Measurements from ENCODE around the gene INSRR. TPM values are rescaled to one million over a fixed set of nuclear protein-coding genes. Genes with fewer than 3 reads are reported as not detected.
A peak's percentile ranks its signal among the peaks of the same experiment; 100 is the strongest.

The INSRR gene
- total RNA-seq, result 0.52 TPM

GRCh38 chr1:156858959-156859522 lies at the start of gene INSRR:
INSRR (minus strand) TSS chr1:156859117; CDS start chr1:156858621, 496 bp downstream.
- Histone ChIP-seq H3K9me3 (ENCODE audit: control insufficient read depth in 3 of 3, low read length in 3 of 3) (no peaks in the 10 kb centered on the region), H3K9ac (ENCODE audit: low read depth in 1 of 3, low read length in 3 of 3) (peak within 1 kb of the TSS in 2 of 3 donors; percentile 32 to 72), H3K4me1 (ENCODE audit: control insufficient read depth in 3 of 3, insufficient read depth in 3 of 3, low read length in 3 of 3) (peaks cover 17 to 22% (median 20%) of the 10 kb centered on the region in 3 donors), H3K27ac (ENCODE audit: low read depth, low read length) (no peak within 1 kb of the TSS), H3K27me3 (ENCODE audit: control insufficient read depth in 3 of 3, insufficient read depth in 3 of 3, low read length in 3 of 3) (peaks cover 61 to 73% (median 62%) of the 10 kb centered on the region in 3 donors), H3K36me3 (ENCODE audit: control insufficient read depth in 3 of 3, insufficient read depth in 3 of 3, low read length in 3 of 3) (no peaks in the 10 kb centered on the region), H3K4me3 (ENCODE audit: low read length in 3 of 3) (peak within 1 kb of the TSS; percentile 43 to 58 (median 54))

DNA sequence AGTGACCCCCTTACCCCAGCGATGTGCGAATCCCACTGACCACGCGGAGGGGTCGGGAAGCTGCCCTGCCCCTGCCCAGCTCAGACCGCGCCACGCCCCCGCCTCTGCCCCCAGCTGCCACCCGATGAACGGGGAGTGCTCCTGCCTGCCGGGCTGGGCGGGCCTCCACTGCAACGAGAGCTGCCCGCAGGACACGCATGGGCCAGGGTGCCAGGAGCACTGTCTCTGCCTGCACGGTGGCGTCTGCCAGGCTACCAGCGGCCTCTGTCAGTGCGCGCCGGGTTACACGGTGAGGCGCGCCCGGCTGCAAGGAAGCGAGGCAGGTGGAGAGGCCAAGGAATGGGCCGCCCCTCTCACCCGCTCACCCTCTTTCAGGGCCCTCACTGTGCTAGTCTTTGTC lies 49.6 kb upstream of the INSRR start:
- no peak overlapping the region for H3K27ac ChIP-seq (ENCODE audit: low read depth, low read length)
- H3K9ac ChIP-seq (ENCODE audit: low read depth in 1 of 3, low read length in 3 of 3), result no peak overlapping the region
- H3K27me3 ChIP-seq (ENCODE audit: control insufficient read depth in 3 of 3, insufficient read depth in 3 of 3, low read length in 3 of 3), result peaks cover 28 to 48% (median 33%) of the 10 kb centered on the region in 3 donors
- peaks cover 14 to 41% (median 36%) of the 10 kb centered on the region in 3 donors for H3K4me1 ChIP-seq (ENCODE audit: control insufficient read depth in 3 of 3, insufficient read depth in 3 of 3, low read length in 3 of 3)
- H3K4me3 ChIP-seq (ENCODE audit: low read length in 3 of 3), result no peak overlapping the region
- H3K36me3 ChIP-seq (ENCODE audit: control insufficient read depth in 3 of 3, insufficient read depth in 3 of 3, low read length in 3 of 3), result peaks cover 4 to 16% (median 6%) of the 10 kb centered on the region in 3 donors
- no peaks in the 10 kb centered on the region for H3K9me3 ChIP-seq (ENCODE audit: control insufficient read depth in 3 of 3, low read length in 3 of 3)

DNA sequence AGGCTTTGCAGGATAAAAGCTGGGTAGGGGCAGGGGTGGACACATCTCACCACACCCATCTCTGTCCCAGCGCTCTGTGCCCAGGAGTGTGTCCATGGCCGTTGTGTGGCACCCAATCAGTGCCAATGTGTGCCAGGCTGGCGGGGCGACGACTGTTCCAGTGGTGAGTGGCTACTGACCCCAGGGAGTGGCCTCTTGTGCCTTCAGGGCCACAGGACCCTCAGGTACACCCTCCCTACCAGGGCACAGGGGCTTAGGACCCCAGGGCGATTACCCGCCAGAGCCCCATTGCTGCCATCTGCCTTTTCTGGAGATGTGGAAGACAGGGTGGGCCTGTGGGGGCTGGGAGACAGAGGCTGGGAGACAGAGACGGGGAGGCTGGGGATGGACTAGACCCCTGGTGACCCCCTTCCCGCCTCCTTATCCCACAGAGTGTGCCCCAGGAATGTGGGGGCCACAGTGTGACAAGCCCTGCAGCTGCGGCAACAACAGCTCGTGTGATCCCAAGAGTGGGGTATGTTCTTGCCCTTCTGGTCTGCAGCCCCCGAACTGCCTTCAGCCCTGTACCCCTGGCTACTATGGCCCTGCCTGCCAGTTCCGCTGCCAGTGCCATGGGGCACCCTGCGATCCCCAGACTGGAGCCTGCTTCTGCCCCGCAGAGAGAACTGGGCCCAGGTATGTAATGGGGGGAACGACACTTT lies 47.4 kb upstream of the INSRR start:
- Histone ChIP-seq H3K9ac (ENCODE audit: low read depth in 1 of 3, low read length in 3 of 3) (no peak overlapping the region), H3K4me3 (ENCODE audit: low read length in 3 of 3) (no peak overlapping the region), H3K4me1 (ENCODE audit: control insufficient read depth in 3 of 3, insufficient read depth in 3 of 3, low read length in 3 of 3) (peaks cover 11 to 51% (median 48%) of the 10 kb centered on the region in 3 donors), H3K9me3 (ENCODE audit: control insufficient read depth in 3 of 3, low read length in 3 of 3) (no peaks in the 10 kb centered on the region), H3K36me3 (ENCODE audit: control insufficient read depth in 3 of 3, insufficient read depth in 3 of 3, low read length in 3 of 3) (peaks cover 4 to 9% (median 6%) of the 10 kb centered on the region in 3 donors), H3K27me3 (ENCODE audit: control insufficient read depth in 3 of 3, insufficient read depth in 3 of 3, low read length in 3 of 3) (peaks cover 28 to 49% (median 33%) of the 10 kb centered on the region in 3 donors), H3K27ac (ENCODE audit: low read depth, low read length) (no peak overlapping the region)

DNA sequence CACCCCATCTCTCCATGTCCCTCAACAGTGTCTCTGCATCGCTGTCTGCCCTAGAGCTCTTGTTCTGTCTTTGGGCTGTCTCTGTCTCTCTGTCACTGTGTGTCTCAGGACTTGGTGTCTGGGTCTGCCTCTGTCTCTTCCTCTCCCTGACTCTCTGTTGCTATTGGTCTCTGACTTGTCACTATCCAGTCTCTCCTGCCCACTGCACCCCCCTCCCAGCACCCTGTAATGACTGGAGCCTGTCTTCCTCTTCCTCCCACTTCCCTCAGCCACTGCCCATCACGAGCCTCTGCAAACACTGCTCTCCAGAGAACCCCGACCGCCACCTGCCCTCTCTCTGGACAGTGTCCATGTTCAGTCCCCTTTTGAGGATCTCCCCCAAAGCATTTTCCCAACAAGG lies 46.7 kb upstream of the INSRR start:
- Histone ChIP-seq H3K4me1 (ENCODE audit: control insufficient read depth in 3 of 3, insufficient read depth in 3 of 3, low read length in 3 of 3) (peaks cover 14 to 58% (median 55%) of the 10 kb centered on the region in 3 donors), H3K4me3 (ENCODE audit: low read length in 3 of 3) (no peak overlapping the region), H3K36me3 (ENCODE audit: control insufficient read depth in 3 of 3, insufficient read depth in 3 of 3, low read length in 3 of 3) (peaks cover 4 to 9% (median 5%) of the 10 kb centered on the region in 3 donors), H3K27ac (ENCODE audit: low read depth, low read length) (no peak overlapping the region), H3K9me3 (ENCODE audit: control insufficient read depth in 3 of 3, low read length in 3 of 3) (no peaks in the 10 kb centered on the region), H3K27me3 (ENCODE audit: control insufficient read depth in 3 of 3, insufficient read depth in 3 of 3, low read length in 3 of 3) (peaks cover 27 to 47% (median 33%) of the 10 kb centered on the region in 3 donors), H3K9ac (ENCODE audit: low read depth in 1 of 3, low read length in 3 of 3) (no peak overlapping the region)

GRCh38 chr1:156905176-156905575 lies 46.3 kb upstream of the INSRR start:
- peaks cover 14 to 59% (median 57%) of the 10 kb centered on the region in 3 donors for H3K4me1 ChIP-seq (ENCODE audit: control insufficient read depth in 3 of 3, insufficient read depth in 3 of 3, low read length in 3 of 3)
- H3K27ac ChIP-seq (ENCODE audit: low read depth, low read length), result no peak overlapping the region
- H3K27me3 ChIP-seq (ENCODE audit: control insufficient read depth in 3 of 3, insufficient read depth in 3 of 3, low read length in 3 of 3), result peaks cover 24 to 43% (median 32%) of the 10 kb centered on the region in 3 donors
- peaks cover 4 to 9% (median 4%) of the 10 kb centered on the region in 3 donors for H3K36me3 ChIP-seq (ENCODE audit: control insufficient read depth in 3 of 3, insufficient read depth in 3 of 3, low read length in 3 of 3)
- no peaks in the 10 kb centered on the region for H3K9me3 ChIP-seq (ENCODE audit: control insufficient read depth in 3 of 3, low read length in 3 of 3)
- H3K4me3 ChIP-seq (ENCODE audit: low read length in 3 of 3), result no peak overlapping the region
- no peak overlapping the region for H3K9ac ChIP-seq (ENCODE audit: low read depth in 1 of 3, low read length in 3 of 3)

DNA sequence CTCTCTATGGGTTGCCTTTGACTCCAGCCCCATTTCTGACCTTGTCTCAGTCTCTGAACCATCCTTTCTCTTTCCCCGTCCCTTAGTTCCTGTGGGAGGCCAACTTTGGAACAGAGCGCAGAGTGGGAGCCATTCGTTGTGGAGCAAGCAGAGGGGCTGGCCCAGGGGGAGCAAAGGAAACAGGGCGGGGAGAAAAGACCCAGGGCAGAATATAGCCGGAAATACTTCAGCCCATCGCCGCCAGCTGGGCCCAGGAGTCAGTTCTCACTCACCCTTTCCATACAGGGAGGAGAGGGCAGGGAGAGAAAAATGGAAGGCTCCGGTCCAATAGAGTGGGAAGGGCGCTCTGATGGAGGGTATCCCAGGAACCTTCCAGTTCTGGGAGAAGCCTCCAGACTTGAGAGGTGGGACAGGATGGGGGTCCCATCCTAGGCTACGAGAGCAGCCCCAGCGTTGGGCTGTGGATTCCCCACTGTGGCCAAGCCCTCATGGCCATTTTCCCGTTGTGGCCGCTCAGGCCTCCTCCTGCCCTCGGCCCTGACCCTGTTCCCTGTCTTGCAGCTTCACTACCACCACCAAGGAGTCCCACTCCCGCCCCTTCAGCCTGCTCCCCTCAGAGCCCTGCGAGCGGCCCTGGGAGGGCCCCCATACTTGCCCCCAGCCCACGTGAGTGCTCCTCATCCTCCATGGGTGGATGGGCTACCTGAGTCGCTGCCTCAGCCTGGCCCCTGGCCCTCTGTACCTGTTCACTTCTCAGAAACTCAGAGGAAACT lies 45.5 kb upstream of the INSRR start:
- H3K36me3 ChIP-seq (ENCODE audit: control insufficient read depth in 3 of 3, insufficient read depth in 3 of 3, low read length in 3 of 3), result peaks cover 4 to 9% (median 4%) of the 10 kb centered on the region in 3 donors

DNA sequence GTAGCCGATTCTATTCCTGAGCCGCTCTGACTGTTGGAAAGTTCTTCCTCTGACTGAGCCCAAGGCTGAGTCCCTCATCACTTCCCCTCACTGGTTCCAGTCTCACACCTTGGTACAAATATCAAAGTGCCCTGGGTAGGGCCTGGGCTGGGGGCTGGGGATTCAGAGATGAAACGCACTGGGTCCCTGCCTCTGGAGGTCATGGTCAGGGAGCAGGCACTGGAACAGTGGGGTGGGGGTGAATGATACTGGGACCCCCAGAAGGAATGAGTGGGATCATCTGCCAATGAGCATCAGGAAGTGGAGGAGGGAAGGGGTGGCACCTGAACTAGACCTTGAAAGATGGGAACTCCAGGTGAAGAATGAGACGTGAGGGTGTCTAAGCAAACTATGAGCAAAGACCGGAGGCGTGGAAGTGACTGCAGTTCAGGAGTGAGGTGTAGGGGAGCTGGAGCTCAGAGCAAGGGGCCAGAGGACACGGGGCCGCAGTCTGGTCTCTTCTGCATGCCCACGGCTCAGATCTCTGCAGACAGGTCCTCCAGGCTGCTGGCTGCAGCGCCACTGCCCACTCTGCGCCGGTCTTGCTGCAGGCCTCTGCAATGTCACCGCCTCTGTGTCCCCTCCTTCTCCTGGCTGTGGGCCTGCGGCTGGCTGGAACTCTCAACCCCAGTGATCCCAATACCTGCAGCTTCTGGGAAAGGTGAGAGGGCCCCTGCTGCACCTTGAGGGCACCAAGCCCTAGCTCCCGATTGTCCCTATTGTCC lies 44.6 kb upstream of the INSRR start:
- H3K4me1 ChIP-seq (ENCODE audit: control insufficient read depth in 3 of 3, insufficient read depth in 3 of 3, low read length in 3 of 3), result peaks cover 17 to 66% (median 63%) of the 10 kb centered on the region in 3 donors

More for the DNA sequence above, 45.5 kb upstream of the INSRR start:
- peak overlapping the region; percentile 25 for H3K27ac ChIP-seq (ENCODE audit: low read depth, low read length)
- no peaks in the 10 kb centered on the region for H3K9me3 ChIP-seq (ENCODE audit: control insufficient read depth in 3 of 3, low read length in 3 of 3)
- no peak overlapping the region for H3K4me3 ChIP-seq (ENCODE audit: low read length in 3 of 3)
- peaks cover 22 to 35% (median 26%) of the 10 kb centered on the region in 3 donors for H3K27me3 ChIP-seq (ENCODE audit: control insufficient read depth in 3 of 3, insufficient read depth in 3 of 3, low read length in 3 of 3)
- H3K9ac ChIP-seq (ENCODE audit: low read depth in 1 of 3, low read length in 3 of 3), result no peak overlapping the region
- peaks cover 17 to 64% (median 59%) of the 10 kb centered on the region in 3 donors for H3K4me1 ChIP-seq (ENCODE audit: control insufficient read depth in 3 of 3, insufficient read depth in 3 of 3, low read length in 3 of 3)

DNA sequence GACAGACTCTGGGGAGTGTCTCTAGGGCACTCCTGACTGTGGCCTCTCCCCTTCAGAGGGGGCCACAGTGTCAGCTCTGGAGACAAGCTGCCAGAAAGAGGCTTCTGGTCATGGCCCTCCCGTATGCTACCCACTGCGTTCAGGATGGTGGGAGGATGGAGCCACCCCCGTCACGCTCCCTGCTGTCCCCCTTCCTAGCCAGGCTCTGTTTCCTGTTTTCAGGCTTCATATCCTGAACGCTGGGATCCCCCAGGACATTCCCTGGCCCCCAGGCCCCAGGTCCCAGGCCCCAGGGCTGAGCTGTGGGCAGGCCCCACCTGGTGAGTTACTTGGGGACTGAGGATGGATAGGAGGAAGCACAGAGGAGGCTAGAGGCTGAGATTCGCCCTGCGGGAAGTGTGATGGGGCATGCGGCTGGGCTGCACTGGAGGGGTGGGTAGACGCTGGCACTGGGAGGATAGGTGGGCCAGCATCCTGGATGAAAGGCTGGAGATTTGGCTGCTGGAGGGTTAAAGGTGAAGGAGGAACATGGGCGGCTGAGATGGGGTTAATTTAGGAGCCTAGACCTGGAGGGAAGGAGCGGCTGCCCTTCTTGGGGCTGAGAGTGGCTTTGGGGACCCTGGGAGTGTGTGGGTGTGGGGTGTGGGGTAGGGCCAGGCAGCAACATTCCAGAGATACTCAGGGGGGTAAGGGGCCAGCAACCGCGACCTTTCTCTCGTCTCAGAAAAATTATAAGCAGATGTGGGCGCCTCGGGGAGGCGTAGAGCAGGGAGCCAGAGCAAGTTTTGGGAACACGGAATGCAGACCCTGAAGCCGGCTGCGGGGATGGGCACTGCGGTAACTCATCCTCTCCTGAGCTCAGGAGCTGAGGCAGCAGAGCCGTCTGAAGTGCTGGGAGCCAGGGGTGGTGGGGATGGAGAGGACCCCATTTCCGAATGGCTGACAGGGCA lies 43.3 kb upstream of the INSRR start:
- H3K9ac ChIP-seq (ENCODE audit: low read depth in 1 of 3, low read length in 3 of 3), result peak overlapping the region in 2 of 3 donors; percentile 14 to 40
- peaks cover 12 to 19% (median 17%) of the 10 kb centered on the region in 3 donors for H3K27me3 ChIP-seq (ENCODE audit: control insufficient read depth in 3 of 3, insufficient read depth in 3 of 3, low read length in 3 of 3)
- H3K4me3 ChIP-seq (ENCODE audit: low read length in 3 of 3), result peak overlapping the region in 1 of 3 donors; percentile 6
- H3K27ac ChIP-seq (ENCODE audit: low read depth, low read length), result no peak overlapping the region
- H3K36me3 ChIP-seq (ENCODE audit: control insufficient read depth in 3 of 3, insufficient read depth in 3 of 3, low read length in 3 of 3), result peaks cover 3 to 6% (median 4%) of the 10 kb centered on the region in 3 donors
- no peaks in the 10 kb centered on the region for H3K9me3 ChIP-seq (ENCODE audit: control insufficient read depth in 3 of 3, low read length in 3 of 3)
- H3K4me1 ChIP-seq (ENCODE audit: control insufficient read depth in 3 of 3, insufficient read depth in 3 of 3, low read length in 3 of 3), result peaks cover 19 to 73% (median 65%) of the 10 kb centered on the region in 3 donors

More for the DNA sequence above, 44.6 kb upstream of the INSRR start:
- H3K27ac ChIP-seq (ENCODE audit: low read depth, low read length), result peak overlapping the region; percentile 25
- peaks cover 4 to 6% (median 4%) of the 10 kb centered on the region in 3 donors for H3K36me3 ChIP-seq (ENCODE audit: control insufficient read depth in 3 of 3, insufficient read depth in 3 of 3, low read length in 3 of 3)
- no peaks in the 10 kb centered on the region for H3K9me3 ChIP-seq (ENCODE audit: control insufficient read depth in 3 of 3, low read length in 3 of 3)
- no peak overlapping the region for H3K9ac ChIP-seq (ENCODE audit: low read depth in 1 of 3, low read length in 3 of 3)
- H3K27me3 ChIP-seq (ENCODE audit: control insufficient read depth in 3 of 3, insufficient read depth in 3 of 3, low read length in 3 of 3), result peaks cover 22 to 27% (median 26%) of the 10 kb centered on the region in 3 donors
- H3K4me3 ChIP-seq (ENCODE audit: low read length in 3 of 3), result no peak overlapping the region

Measured in skeletal muscle tissue (tissue), 4 donors.